Prostate gland (tissue), 2 donors: Measurements from ENCODE around the gene AMZ2. TPM values are rescaled to one million over a fixed set of nuclear protein-coding genes. Genes with fewer than 3 reads are reported as not detected.
A peak's percentile ranks its signal among the peaks of the same experiment; 100 is the strongest.

Source experiments
- DNase-seq: peaks from one replicate; pipeline ENCODE4 v3.0.0-alpha.2; 2019; ENCODE audit warnings: low spot score
- H3K27ac ChIP-seq, 2 donors: fragments of 200-600 bp; sonication (generic); 2 replicates each; pipeline ENCODE4 v1.5.1; 2017 to 2019
- H3K27me3 ChIP-seq: fragments of 200-600 bp; sonication (generic); replicated peaks from 2 replicates; pipeline ENCODE4 v1.5.1; 2019; ENCODE audit not compliant: insufficient read depth
- H3K36me3 ChIP-seq, 2 donors: fragments of 200-600 bp; sonication (generic); 1 replicate in 1 of 2; 2 replicates in 1 of 2; pipeline versions ENCODE4 v1.5.1 to v1.8.1; 2017 to 2019
- H3K4me1 ChIP-seq: fragments of 200-600 bp; sonication (generic); replicated peaks from 2 replicates; pipeline ENCODE4 v1.5.1; 2019
- H3K4me3 ChIP-seq, 2 donors: fragments of 200-600 bp; sonication (generic); 2 replicates each; pipeline ENCODE4 v1.5.1; 2017 to 2019
- H3K9me3 ChIP-seq: fragments of 200-600 bp; sonication (generic); 2 replicates; pipeline ENCODE4 v1.5.1; 2017
- CTCF ChIP-seq, 4 experiments: fragments of 200-600 bp in 2 of 4; fragments of 450-650 bp in 2 of 4; sonication (generic) in 2 of 4; IDR thresholded peaks; 1 replicate in 3 of 4; 2 replicates in 1 of 4; pipeline ENCODE4 v1.5.1; 2016 to 2019; ENCODE audit warnings: antibody characterized with exemption in 4 of 4, mild to moderate bottlenecking in 2 of 4, moderate library complexity in 2 of 4
- POLR2A ChIP-seq: fragments of 450-650 bp; IDR thresholded peaks from one replicate; pipeline ENCODE4 v1.6.1; 2016; ENCODE audit warnings: antibody characterized with exemption, mild to moderate bottlenecking
- POLR2AphosphoS5 ChIP-seq: sonication (generic); formaldehyde crosslinking; IDR thresholded peaks from one replicate; pipeline ENCODE4 v1.6.1; 2017; ENCODE audit warnings: antibody characterized with exemption
- WGBS: methylation state at CpG from one replicate; pipeline ENCODE4 v1.1.5; 2018; 5-methylcytosine and 5-hydroxymethylcytosine counted together
- intact Hi-C: fragments of 100-400 bp; cut with DNase I; formaldehyde crosslinking; loops from one replicate; pipeline ENCODE4 v1.14.2; 2022
- total RNA-seq, 2 donors: library from RNA; depleted of rRNA; stranded (reverse); fragments of >200 nt; gene quantifications; one replicate each; pipeline ENCODE4 v1.1.0, GENCODE V29; 2016

The AMZ2 gene
- total RNA-seq, 2 donors from 2014 or later: 51.0 to 57.4 TPM

GRCh38 chr17:68290955-68291835 is 43.4 kb downstream of the AMZ2 start, which contains the start of the genes ARSG and SLC16A6:
ARSG (plus strand) TSS chr17:68291495; CDS start chr17:68307494, 15,999 bp downstream.
SLC16A6 (minus strand) TSS chr17:68291127; CDS start chr17:68278320, 12,807 bp downstream.
- Histone ChIP-seq H3K9me3 (no peaks in the 10 kb centered on the region), H3K27ac (peak within 1 kb of the TSS; percentile 26 to 36), H3K4me3 (peak within 1 kb of the TSS; percentile 45 to 56), H3K27me3 (no peaks in the 10 kb centered on the region), H3K4me1 (peaks cover 8% of the 10 kb centered on the region), H3K36me3 (no peaks in the 10 kb centered on the region)
- 1% methylated on average over 43 of the region's 96 CpGs for WGBS
- DNase-seq: peak; percentile 7
- TF ChIP-seq POLR2A (no peak), POLR2AphosphoS5 (no peak), CTCF (IDR thresholded peaks at IDR 0.05) (no peak)
- intact Hi-C loops: no loop called here

- DNase-seq: peak; percentile 39
- peak overlapping the region; percentile 45 to 56 for H3K4me3 ChIP-seq
- no peaks in the 10 kb centered on the region for H3K9me3 ChIP-seq
- WGBS: 2% methylated on average over 47 of the region's 76 CpGs
- TF ChIP-seq POLR2A (no peak), CTCF (IDR thresholded peaks at IDR 0.05) (peak in 1 of 4 experiments; percentile 7), POLR2AphosphoS5 (peak; percentile 31)
- H3K27me3 ChIP-seq: no peaks in the 10 kb centered on the region
- no peaks in the 10 kb centered on the region for H3K36me3 ChIP-seq
- H3K27ac ChIP-seq: peak overlapping the region; percentile 11 to 26
- intact Hi-C loops: no loop called here
- peaks cover 12% of the 10 kb centered on the region for H3K4me1 ChIP-seq
Observed at GRCh38 chr17:68291836-68292688, 44.2 kb downstream of the AMZ2 start.

- Histone ChIP-seq H3K36me3 (no peaks in the 10 kb centered on the region), H3K9me3 (no peaks in the 10 kb centered on the region), H3K4me3 (no peak overlapping the region), H3K27me3 (no peaks in the 10 kb centered on the region), H3K4me1 (peaks cover 12% of the 10 kb centered on the region), H3K27ac (no peak overlapping the region)
- no peak for TF ChIP-seq POLR2AphosphoS5
- no peak for TF ChIP-seq POLR2A
- TF ChIP-seq CTCF (IDR thresholded peaks at IDR 0.05): no peak
- intact Hi-C loops: no loop called here
- DNase-seq: no peak
- WGBS: 47% methylated on average over 9 of the region's 9 CpGs
Observed at GRCh38 chr17:68292689-68293040, 44.8 kb downstream of the AMZ2 start.

- H3K4me1 ChIP-seq: peaks cover 12% of the 10 kb centered on the region
- intact Hi-C loops: no loop called here
- H3K9me3 ChIP-seq: no peaks in the 10 kb centered on the region
- TF ChIP-seq CTCF (IDR thresholded peaks at IDR 0.05): no peak
- TF ChIP-seq POLR2AphosphoS5: no peak
- TF ChIP-seq POLR2A: no peak
- H3K27ac ChIP-seq: no peak overlapping the region
- DNase-seq: no peak
- WGBS: 94% methylated on average over 6 of the region's 6 CpGs
- H3K36me3 ChIP-seq: no peaks in the 10 kb centered on the region
- H3K4me3 ChIP-seq: no peak overlapping the region
- H3K27me3 ChIP-seq: no peaks in the 10 kb centered on the region
Observed at GRCh38 chr17:68293490-68294195, 45.8 kb downstream of the AMZ2 start.
